Activated CD8-positive, alpha-beta T cell treated with anti-CD3 and anti-CD28 coated beads for 36 hours (primary cell): ENCODE measurements around the gene PDLIM1. TPM values are rescaled to one million over a fixed set of nuclear protein-coding genes. Genes with fewer than 3 reads are reported as not detected.

ENCODE experiments used
- ATAC-seq: fragments of 200-7000 bp; cut with Tn5 transposase; one replicate; pipeline ENCODE4 v1.10.0; 2021; ENCODE audit warnings: mild to moderate bottlenecking, moderate library complexity
- CTCF ChIA-PET: fragments of 350-600 bp; sonication (Branson Sonifier 250); formaldehyde crosslinking; loops from one replicate; lab custom pipeline; 2021; ENCODE audit warnings: antibody characterized with exemption; lab: Charles Lee
- POLR2A ChIA-PET: fragments of 350-600 bp; sonication (Branson Sonifier 250); formaldehyde crosslinking; loops from one replicate; lab custom pipeline; 2021; ENCODE audit warnings: antibody characterized with exemption; lab: Charles Lee
- DNase-seq: peaks from one replicate; pipeline ENCODE4 v3.0.0-alpha.2; 2020
- H3K27ac Mint-ChIP-seq: one replicate; pipeline ENCODE4 v1.8.0; 2021; ENCODE audit warnings: mild to moderate bottlenecking, mixed read lengths
- H3K27me3 Mint-ChIP-seq: one replicate; pipeline ENCODE4 v1.8.0; 2021; ENCODE audit warnings: mixed read lengths
- H3K36me3 Mint-ChIP-seq: one replicate; pipeline ENCODE4 v1.8.0; 2021; ENCODE audit warnings: low read depth, mixed read lengths
- H3K4me1 Mint-ChIP-seq: one replicate; pipeline ENCODE4 v1.8.0; 2021; ENCODE audit warnings: low read depth, mixed read lengths
- H3K4me3 Mint-ChIP-seq: one replicate; pipeline ENCODE4 v1.8.0; 2021; ENCODE audit warnings: mild to moderate bottlenecking, moderate library complexity, mixed read lengths
- H3K9me3 Mint-ChIP-seq: one replicate; pipeline ENCODE4 v1.8.0; 2021; ENCODE audit warnings: mixed read lengths
- CTCF ChIP-seq: fragments of 200-600 bp; IDR thresholded peaks from one replicate; pipeline ENCODE4 v1.8.0; 2022; ENCODE audit warnings: antibody characterized with exemption, mild to moderate bottlenecking
- intact Hi-C: fragments of 100-400 bp; cut with micrococcal nuclease; formaldehyde crosslinking; loops from one replicate; pipeline ENCODE4 v1.10.0; 2022
- total RNA-seq, 2 experiments: library from RNA; stranded (reverse); gene quantifications; one replicate each; pipeline ENCODE4 v1.2.3, GENCODE V29; 2021

PDLIM1 gene
- total RNA-seq, 2 experiments from 2014 or later, result 0.74 to 1.1 TPM

GRCh38 chr10:95315509-95315908, 24.7 kb upstream of the PDLIM1 start:
- Mint-ChIP-seq H3K36me3 (no peaks in the 10 kb centered on the region), H3K27ac (no peak overlapping the region), H3K9me3 (no peaks in the 10 kb centered on the region), H3K4me3 (no peak overlapping the region), H3K4me1 (no peaks in the 10 kb centered on the region), H3K27me3 (no peaks in the 10 kb centered on the region)
- no peak for TF ChIP-seq CTCF
- DNase-seq (no peak), ATAC-seq (no peak)
- ChIA-PET POLR2A (no interaction called here), CTCF (no interaction called here)
- intact Hi-C loops, result no loop called here

GRCh38 chr10:95314192-95314918, 23.6 kb upstream of the PDLIM1 start:
- TF ChIP-seq CTCF, result no peak
- no peak for DNase-seq
- H3K27ac Mint-ChIP-seq, result no peak overlapping the region
- no peaks in the 10 kb centered on the region for H3K27me3 Mint-ChIP-seq
- ChIA-PET POLR2A (no interaction called here), CTCF (no interaction called here)
- no peaks in the 10 kb centered on the region for H3K9me3 Mint-ChIP-seq
- H3K36me3 Mint-ChIP-seq, result no peaks in the 10 kb centered on the region
- no peak for ATAC-seq
- intact Hi-C loops, result no loop called here
- no peak overlapping the region for H3K4me3 Mint-ChIP-seq
- no peaks in the 10 kb centered on the region for H3K4me1 Mint-ChIP-seq

GRCh38 chr10:95312986-95313495, 22.2 kb upstream of the PDLIM1 start:
- no peaks in the 10 kb centered on the region for H3K4me1 Mint-ChIP-seq
- H3K9me3 Mint-ChIP-seq, result no peaks in the 10 kb centered on the region
- no peaks in the 10 kb centered on the region for H3K27me3 Mint-ChIP-seq
- CTCF ChIA-PET, result no interaction called here
- no peak for TF ChIP-seq CTCF
- DNase-seq (no peak), ATAC-seq (no peak)
- intact Hi-C loops, result no loop called here
- no peaks in the 10 kb centered on the region for H3K36me3 Mint-ChIP-seq
- POLR2A ChIA-PET, result no interaction called here
- H3K27ac Mint-ChIP-seq, result no peak overlapping the region
- H3K4me3 Mint-ChIP-seq, result no peak overlapping the region

DNA sequence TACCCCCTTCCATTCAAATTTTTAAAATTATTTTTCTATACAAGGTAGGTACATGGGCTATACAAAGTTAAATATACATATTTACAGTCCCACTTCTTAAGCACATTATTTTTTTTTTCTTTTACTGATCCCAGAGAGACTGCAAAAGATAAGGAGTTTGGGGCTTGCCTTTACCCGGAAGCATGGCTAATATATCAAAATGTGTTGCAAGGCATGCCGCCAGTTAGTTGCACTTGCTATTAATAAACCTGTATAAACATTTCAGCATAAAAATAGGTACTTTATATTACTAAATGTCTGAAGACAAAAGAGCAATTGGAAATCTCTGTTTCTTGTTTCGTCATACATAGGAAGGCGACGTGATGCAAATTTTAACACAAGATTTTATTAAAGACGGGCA, 21.5 kb upstream of the PDLIM1 start:
- no peak for ATAC-seq
- ChIA-PET POLR2A (no interaction called here), CTCF (no interaction called here)
- H3K27ac Mint-ChIP-seq, result no peak overlapping the region
- no peaks in the 10 kb centered on the region for H3K27me3 Mint-ChIP-seq
- intact Hi-C loops, result no loop called here
- no peaks in the 10 kb centered on the region for H3K4me1 Mint-ChIP-seq
- no peak for TF ChIP-seq CTCF
- no peak for DNase-seq
- H3K4me3 Mint-ChIP-seq, result no peak overlapping the region
- H3K36me3 Mint-ChIP-seq, result no peaks in the 10 kb centered on the region
- H3K9me3 Mint-ChIP-seq, result no peaks in the 10 kb centered on the region

GRCh38 chr10:95309958-95310357, 19.2 kb upstream of the PDLIM1 start:
- Mint-ChIP-seq H3K27me3 (no peaks in the 10 kb centered on the region), H3K27ac (no peak overlapping the region), H3K4me3 (no peak overlapping the region), H3K36me3 (no peaks in the 10 kb centered on the region), H3K4me1 (no peaks in the 10 kb centered on the region), H3K9me3 (no peaks in the 10 kb centered on the region)
- DNase-seq (no peak), ATAC-seq (no peak)
- intact Hi-C loops, result no loop called here
- TF ChIP-seq CTCF, result no peak
- POLR2A ChIA-PET, result no interaction called here
- CTCF ChIA-PET, result no interaction called here
